ENCODE data around the gene ITGB3BP.
"Not testable (repeated sequence)": the region's sequence is repeated elsewhere in the genome, so short reads cannot be mapped to it uniquely, and the experiment has no call there.

The ITGB3BP gene

DNA sequence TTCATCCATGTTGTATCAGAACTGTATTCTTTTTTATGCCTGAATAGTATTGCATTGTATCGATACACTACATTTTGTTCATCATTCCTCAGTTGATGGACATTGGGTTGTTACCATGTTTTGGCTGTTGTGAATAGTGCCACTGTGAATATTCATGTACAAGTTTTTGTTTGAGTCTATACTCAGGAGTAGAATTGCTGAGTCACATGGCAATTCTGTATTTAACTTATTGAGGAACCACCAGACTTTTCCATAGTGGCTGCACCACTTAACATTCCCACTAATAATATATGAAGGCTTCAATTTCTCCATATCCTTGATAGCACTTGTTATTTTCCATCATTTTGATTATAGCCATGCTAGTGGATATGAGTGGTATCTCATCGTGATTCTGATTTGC is 99.4 kb downstream of the ITGB3BP start:
- no peak for DNase-seq (ENCODE audit: low read depth in 1 of 2, low spot score in 1 of 2)

DNA sequence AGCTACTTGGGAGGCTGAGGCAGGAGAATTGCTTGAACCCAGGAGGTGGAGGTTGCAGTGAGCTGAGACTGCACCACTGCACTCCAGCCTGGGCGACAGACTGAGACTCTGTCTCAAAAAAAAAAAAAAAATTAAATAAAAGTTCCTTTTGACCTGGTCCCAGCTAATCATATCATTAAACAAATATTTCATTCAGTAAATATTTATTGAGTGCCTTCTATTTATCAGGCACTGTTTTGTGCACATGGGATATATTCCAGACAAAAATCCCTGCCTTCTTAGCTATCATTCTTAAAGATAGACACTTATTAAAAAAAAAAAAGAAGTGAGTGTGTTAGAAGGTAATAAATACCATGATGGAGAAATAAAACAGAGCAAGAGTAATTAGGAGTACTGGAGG is 102.3 kb downstream of the ITGB3BP start:
- not testable (repeated sequence) for DNase-seq (ENCODE audit: low read depth in 1 of 2, low spot score in 1 of 2)

DNA sequence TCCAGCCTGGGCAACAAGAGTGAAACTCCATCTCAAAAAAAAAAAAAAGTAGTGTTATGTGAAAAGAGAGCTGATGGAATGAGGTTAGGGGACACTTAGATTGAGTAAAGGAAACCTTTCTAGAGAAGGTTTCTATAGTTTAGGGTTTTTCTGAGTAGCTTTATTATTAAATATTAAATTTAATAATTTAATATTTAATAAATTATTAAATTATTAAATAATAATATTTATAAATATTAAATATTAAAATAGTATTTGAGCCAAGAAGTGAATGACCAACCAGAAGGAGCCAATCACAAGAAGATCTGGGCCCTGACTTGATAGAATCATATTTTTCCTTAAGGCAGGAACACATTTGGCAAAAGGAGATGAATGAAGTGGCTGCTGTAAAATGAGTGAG is 104.9 kb downstream of the ITGB3BP start:
- no peak for DNase-seq (ENCODE audit: low read depth in 1 of 2, low spot score in 1 of 2)

DNA sequence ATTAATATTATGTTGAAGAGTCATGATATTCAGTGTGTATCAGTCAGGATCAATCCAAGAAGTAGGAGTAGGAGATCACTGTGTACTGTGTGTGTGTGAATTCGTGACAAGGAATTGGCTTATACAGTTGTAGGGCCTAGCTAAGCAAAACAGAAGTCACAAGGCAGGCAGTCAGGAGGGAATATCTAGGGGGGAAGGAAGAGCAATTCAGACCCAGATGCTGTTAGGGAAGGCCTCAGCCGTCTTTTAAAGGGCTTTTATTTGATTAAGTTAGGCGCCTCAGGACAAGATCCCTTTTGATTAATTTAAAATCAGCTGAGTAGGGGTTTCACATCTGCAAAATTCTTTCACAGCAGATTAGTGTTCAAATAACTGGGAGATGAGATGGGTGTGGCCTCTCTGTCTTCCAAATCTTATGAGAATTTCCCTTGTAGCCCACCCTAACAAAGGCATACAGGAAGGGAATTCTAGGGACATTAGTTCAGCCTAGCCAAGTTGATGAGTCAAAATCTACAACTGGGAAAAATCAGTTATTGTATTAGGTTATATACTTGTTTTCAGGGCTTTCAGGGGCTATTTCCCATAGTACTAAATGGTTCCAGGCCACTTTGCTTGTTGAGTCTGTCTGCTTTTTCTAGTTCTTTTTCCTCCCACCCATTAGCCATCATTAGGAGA is 108.2 kb downstream of the ITGB3BP start:
- no peak for DNase-seq (ENCODE audit: low read depth in 1 of 2, low spot score in 1 of 2)

DNA sequence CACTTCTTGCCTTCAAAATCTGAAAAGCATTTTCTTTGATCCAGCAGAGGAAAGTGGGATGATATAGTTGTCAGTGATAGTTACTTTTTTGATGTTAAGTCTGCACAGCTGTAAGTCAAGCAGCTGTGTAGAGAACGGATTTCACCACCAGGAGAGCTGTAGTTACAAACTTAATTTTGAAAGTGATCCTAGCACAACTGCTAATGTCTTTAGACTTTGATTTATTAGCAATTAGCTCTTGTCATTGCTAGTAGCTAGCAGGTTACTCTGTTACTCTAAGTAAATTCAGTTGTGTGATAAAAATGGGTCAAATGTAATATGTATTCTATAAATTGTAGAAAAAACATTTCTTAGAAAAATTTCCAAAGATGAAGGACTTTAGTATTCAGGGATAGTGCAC is 109.6 kb downstream of the ITGB3BP start:
- DNase-seq (ENCODE audit: low read depth in 1 of 2, low spot score in 1 of 2), result no peak

DNA sequence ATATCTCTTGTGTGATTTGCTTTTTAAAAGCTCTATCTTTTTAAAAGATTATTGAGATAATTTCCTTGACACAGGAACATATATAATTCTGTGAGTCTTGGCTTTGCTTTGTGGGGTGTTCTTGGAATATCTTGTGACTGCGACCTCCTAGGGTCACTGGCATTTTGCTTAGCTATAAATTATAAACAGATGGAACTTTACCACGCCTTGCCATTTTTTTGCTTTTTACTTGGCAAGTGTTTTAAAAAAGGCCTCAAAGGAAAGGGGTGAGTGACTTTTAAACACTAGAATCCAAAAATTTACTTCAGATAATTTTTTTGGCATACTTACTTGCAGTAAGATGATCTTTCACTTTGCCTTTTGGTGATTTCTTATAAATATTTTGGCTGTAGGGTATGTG is 112.0 kb downstream of the ITGB3BP start:
- DNase-seq (ENCODE audit: low read depth in 1 of 2, low spot score in 1 of 2), result no peak

DNA sequence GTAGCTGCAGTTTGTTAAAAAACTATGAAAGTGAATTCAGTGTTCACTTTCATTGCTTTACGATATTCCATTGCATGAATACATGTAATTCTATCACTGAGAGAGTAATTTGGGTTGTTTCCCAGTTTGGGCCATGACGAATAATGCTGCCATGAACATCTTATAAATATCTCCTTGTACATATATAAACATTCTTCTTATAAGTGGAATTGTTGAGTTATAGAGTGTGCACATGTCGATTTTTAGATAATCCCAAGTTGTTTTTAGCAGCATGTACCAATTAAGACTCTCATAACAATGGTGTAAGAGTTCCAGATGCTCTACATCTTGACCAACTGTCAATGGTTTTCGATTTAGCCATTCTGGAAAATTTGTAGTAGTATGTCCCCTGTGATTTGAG is 114.7 kb downstream of the ITGB3BP start:
- DNase-seq (ENCODE audit: low read depth in 1 of 2, low spot score in 1 of 2), result no peak

DNA sequence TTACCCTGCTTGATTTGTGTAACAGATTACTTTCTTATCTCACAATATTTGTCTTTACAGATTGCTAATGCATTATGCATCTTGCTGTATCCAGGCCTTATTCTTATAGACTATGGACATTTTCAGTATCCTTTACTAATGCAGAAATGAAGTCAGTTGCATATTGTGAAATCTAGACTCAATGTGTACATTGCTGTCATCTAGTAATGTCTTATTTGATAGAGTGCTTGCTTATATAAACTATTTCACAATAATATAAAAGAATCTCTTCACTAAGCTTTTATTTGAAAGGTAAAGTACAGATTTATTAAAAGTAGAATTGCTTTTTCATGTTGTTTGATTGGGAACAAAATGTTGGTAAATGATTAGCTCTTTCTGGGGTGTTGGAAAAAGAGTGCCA is 116.0 kb downstream of the ITGB3BP start:
- DNase-seq (ENCODE audit: low read depth in 1 of 2, low spot score in 1 of 2), result no peak

DNA sequence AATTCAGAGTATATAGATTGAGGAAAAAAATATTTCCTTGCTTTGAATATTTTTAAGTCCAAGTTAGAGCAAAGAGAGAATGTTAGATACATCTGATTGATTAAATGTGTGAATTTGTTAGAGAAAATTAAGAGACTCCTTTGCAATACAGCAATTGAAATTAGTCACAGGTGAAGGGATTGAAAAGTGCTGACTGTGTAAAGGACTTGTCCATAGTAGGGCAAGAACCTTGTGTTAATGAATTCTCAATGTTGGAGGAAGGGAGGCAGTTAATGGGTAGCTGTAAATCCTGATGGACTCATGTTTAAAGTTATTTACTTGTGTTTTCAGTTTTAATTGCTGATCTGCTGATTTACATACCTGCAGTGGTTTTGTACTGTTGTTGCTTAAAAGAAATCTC is 117.0 kb downstream of the ITGB3BP start:
- no peak for DNase-seq (ENCODE audit: low read depth in 1 of 2, low spot score in 1 of 2)

DNA sequence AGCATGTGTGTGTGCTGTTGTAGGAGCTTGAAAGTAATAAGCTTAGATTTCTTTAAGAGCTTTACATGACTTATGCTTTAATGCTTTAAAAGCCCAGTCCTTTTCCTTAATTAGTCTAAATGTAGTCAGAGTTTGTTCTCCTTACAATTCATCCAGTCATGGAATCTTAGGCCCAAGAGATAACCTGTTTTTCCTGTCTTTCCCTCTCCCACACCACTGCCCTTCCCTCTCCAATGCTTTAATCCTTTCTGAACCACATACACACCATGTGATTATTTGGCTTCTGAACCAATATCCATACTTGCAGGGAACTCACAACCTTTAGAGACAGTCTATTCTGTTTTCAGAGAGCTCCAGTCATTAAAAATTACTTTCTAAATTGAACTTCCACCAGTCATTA is 118.0 kb downstream of the ITGB3BP start:
- DNase-seq (ENCODE audit: low read depth in 1 of 2, low spot score in 1 of 2), result no peak

DNA sequence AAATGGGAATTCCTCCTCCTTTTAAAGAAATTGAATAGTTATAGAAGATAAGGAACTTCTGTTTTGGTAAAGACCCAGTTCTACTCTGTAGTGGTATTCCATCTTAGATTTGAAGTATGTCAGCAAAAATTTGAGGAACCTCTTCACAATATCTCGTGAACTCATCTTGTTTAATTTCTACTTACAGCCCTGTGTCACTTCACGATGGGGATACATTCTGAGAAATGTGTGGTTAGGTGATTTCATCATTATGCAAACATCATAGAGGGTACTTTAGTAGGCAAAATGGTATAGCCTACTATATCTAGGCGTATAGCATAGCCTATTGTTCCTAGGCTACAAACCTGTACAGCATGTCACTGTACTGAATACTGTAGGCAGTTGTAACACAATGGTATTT is 119.6 kb downstream of the ITGB3BP start:
- DNase-seq (ENCODE audit: low read depth in 1 of 2, low spot score in 1 of 2), result no peak

DNA sequence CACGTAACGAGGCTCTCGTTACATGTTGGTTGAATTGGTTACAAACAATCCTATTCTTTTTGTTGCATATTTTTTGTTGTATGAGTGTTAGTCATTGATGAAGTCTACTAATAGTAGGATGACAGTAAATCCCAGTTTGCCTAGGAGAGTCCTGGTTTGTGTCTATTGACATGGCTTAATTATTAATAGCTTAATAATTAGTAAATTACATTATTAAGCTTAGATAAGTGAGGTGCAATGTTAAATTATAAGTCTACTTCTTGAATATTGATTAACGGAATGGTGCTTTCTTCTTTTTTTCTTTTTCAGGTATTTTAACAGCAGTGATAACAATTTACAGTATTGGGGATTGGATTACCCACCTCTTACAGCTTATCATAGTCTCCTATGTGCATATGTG is 121.1 kb downstream of the ITGB3BP start:
- DNase-seq (ENCODE audit: low read depth in 1 of 2, low spot score in 1 of 2), result no peak
